Smooth muscle cell (in vitro differentiated cells): ENCODE results near the gene MTNR1B. TPM values are rescaled to one million over a fixed set of nuclear protein-coding genes. Genes with fewer than 3 reads are reported as not detected.

ENCODE experiments used
- DNase-seq: peaks from one replicate; lab custom pipeline; 2025; ENCODE audit not compliant: unreplicated experiment; lab: John Stamatoyannopoulos, UW
- H2AFZ ChIP-seq: fragments of 200-600 bp; sonication (generic); 2 replicates; pipeline ENCODE4 v1.6.0; 2016; ENCODE audit warnings: antibody characterized with exemption, low read depth, mild to moderate bottlenecking
- H3F3A ChIP-seq: fragments of 200-600 bp; sonication (generic); 2 replicates; pipeline ENCODE4 v1.6.0; 2017; ENCODE audit warnings: antibody characterized with exemption, low read depth
- H3K27ac ChIP-seq: fragments of 200-600 bp; sonication (generic); 2 replicates; pipeline ENCODE4 v1.5.1; 2016; ENCODE audit warnings: low read depth, mild to moderate bottlenecking
- H3K27me3 ChIP-seq: fragments of 200-600 bp; sonication (generic); 2 replicates; pipeline ENCODE4 v1.6.1; 2016; ENCODE audit warnings: low read depth, mild to moderate bottlenecking
- H3K36me3 ChIP-seq: fragments of 200-600 bp; sonication (generic); 2 replicates; pipeline ENCODE4 v1.5.1; 2016; ENCODE audit warnings: low read depth
- H3K4me1 ChIP-seq: fragments of 200-600 bp; sonication (generic); 2 replicates; pipeline ENCODE4 v1.5.1; 2016; ENCODE audit warnings: low read depth
- H3K4me2 ChIP-seq: fragments of 200-600 bp; sonication (generic); 2 replicates; pipeline ENCODE4 v1.6.0; 2016; ENCODE audit warnings: mild to moderate bottlenecking
- H3K4me3 ChIP-seq: fragments of 200-600 bp; sonication (generic); 2 replicates; pipeline ENCODE4 v1.5.1; 2016; ENCODE audit warnings: mild to moderate bottlenecking
- H3K79me2 ChIP-seq: fragments of 200-600 bp; sonication (generic); 2 replicates; pipeline ENCODE4 v1.6.0; 2016; ENCODE audit warnings: low read depth, mild to moderate bottlenecking
- H3K9ac ChIP-seq: fragments of 200-600 bp; sonication (generic); 2 replicates; pipeline ENCODE4 v1.6.0; 2016; ENCODE audit warnings: low read depth
- H3K9me3 ChIP-seq: fragments of 200-600 bp; sonication (generic); replicated peaks from 2 replicates; pipeline ENCODE4 v1.5.1; 2016; ENCODE audit warnings: low read depth
- H4K20me1 ChIP-seq: fragments of 200-600 bp; sonication (generic); 2 replicates; pipeline ENCODE4 v1.6.0; 2016; ENCODE audit warnings: low read depth
- WGBS: methylation state at CpG from one replicate; pipeline ENCODE4 v1.1.7; 2016; ENCODE audit warnings: low lambda C conversion rate; 5-methylcytosine and 5-hydroxymethylcytosine counted together
- polyA plus RNA-seq: library from polyadenylated mRNA; unstranded; fragments of >200 nt; fragmentation: Nextera tagmentation; extraction: Ambion mirVana; gene quantifications from 2 replicates; pipeline ENCODE4 v1.2.1, GENCODE V29; 2016
- total RNA-seq: library from RNA; depleted of rRNA; stranded (reverse); fragments of >200 nt; gene quantifications from 2 replicates; pipeline ENCODE4 v1.2.3, GENCODE V29; 2014
- TF ChIP-seq, protein P1 (sequence below): fragments of 200-600 bp; sonication (generic); IDR thresholded peaks from 2 replicates; pipeline ENCODE4 v1.5.1; 2017; ENCODE audit warnings: borderline replicate concordance, mild to moderate bottlenecking, antibody characterized with exemption; ENCODE audit not compliant: insufficient read depth, poor library complexity, severe bottlenecking

The MTNR1B gene
- total and polyA plus RNA-seq, 2 experiments from 2014 or later = not detected

- H3K9me3 ChIP-seq = no peaks in the 10 kb centered on the region
- DNase-seq = no peak
- H3K4me1 ChIP-seq = no peaks in the 10 kb centered on the region
- H3K79me2 ChIP-seq = no peaks in the 10 kb centered on the region
- TF ChIP-seq, protein P1, sequence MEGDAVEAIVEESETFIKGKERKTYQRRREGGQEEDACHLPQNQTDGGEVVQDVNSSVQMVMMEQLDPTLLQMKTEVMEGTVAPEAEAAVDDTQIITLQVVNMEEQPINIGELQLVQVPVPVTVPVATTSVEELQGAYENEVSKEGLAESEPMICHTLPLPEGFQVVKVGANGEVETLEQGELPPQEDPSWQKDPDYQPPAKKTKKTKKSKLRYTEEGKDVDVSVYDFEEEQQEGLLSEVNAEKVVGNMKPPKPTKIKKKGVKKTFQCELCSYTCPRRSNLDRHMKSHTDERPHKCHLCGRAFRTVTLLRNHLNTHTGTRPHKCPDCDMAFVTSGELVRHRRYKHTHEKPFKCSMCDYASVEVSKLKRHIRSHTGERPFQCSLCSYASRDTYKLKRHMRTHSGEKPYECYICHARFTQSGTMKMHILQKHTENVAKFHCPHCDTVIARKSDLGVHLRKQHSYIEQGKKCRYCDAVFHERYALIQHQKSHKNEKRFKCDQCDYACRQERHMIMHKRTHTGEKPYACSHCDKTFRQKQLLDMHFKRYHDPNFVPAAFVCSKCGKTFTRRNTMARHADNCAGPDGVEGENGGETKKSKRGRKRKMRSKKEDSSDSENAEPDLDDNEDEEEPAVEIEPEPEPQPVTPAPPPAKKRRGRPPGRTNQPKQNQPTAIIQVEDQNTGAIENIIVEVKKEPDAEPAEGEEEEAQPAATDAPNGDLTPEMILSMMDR = no peak
- H3K36me3 ChIP-seq = no peaks in the 10 kb centered on the region
- 94% methylated on average over 2 of the region's 2 CpGs for WGBS
- no peak overlapping the region for H3K27ac ChIP-seq
- H3K9ac ChIP-seq = no peak overlapping the region
- no peak overlapping the region for H3K4me3 ChIP-seq
- no peak overlapping the region for H3K4me2 ChIP-seq
- H3F3A ChIP-seq = no peaks in the 10 kb centered on the region
- no peak overlapping the region for H2AFZ ChIP-seq
- H3K27me3 ChIP-seq = peaks cover 27% of the 10 kb centered on the region
- H4K20me1 ChIP-seq = no peaks in the 10 kb centered on the region
Observed at GRCh38 chr11:92972248-92972647, 2.8 kb downstream of the MTNR1B start.

GRCh38 chr11:92975285-92975684 lies 5.8 kb downstream of the MTNR1B start:
- H3K27me3 ChIP-seq = peaks cover 4% of the 10 kb centered on the region
- H3F3A ChIP-seq = no peaks in the 10 kb centered on the region
- no peak for DNase-seq
- H3K4me1 ChIP-seq = no peaks in the 10 kb centered on the region
- no peaks in the 10 kb centered on the region for H3K79me2 ChIP-seq
- WGBS = 89% methylated on average over 3 of the region's 3 CpGs
- no peak overlapping the region for H3K4me3 ChIP-seq
- H3K27ac ChIP-seq = no peak overlapping the region
- H3K4me2 ChIP-seq = no peak overlapping the region
- H2AFZ ChIP-seq = no peak overlapping the region
- TF ChIP-seq, protein P1 = no peak
- no peaks in the 10 kb centered on the region for H3K9me3 ChIP-seq
- no peaks in the 10 kb centered on the region for H3K36me3 ChIP-seq
- no peak overlapping the region for H3K9ac ChIP-seq
- H4K20me1 ChIP-seq = no peaks in the 10 kb centered on the region

- no peaks in the 10 kb centered on the region for H3K4me1 ChIP-seq
- TF ChIP-seq, protein P1 = no peak
- H3K27ac ChIP-seq = no peak overlapping the region
- H3K9me3 ChIP-seq = no peaks in the 10 kb centered on the region
- no peak overlapping the region for H2AFZ ChIP-seq
- no peaks in the 10 kb centered on the region for H3K79me2 ChIP-seq
- DNase-seq = no peak
- H3K4me2 ChIP-seq = peak overlapping the region; percentile 1
- H3K27me3 ChIP-seq = no peaks in the 10 kb centered on the region
- H3K36me3 ChIP-seq = no peaks in the 10 kb centered on the region
- H3F3A ChIP-seq = no peaks in the 10 kb centered on the region
- H3K4me3 ChIP-seq = no peak overlapping the region
- H3K9ac ChIP-seq = no peak overlapping the region
- H4K20me1 ChIP-seq = no peaks in the 10 kb centered on the region
Observed at GRCh38 chr11:92976681-92977080, 7.2 kb downstream of the MTNR1B start.

- TF ChIP-seq, protein P1 = no peak
- Histone ChIP-seq H3K36me3 (no peaks in the 10 kb centered on the region), H3K4me3 (no peak overlapping the region), H3K4me1 (no peaks in the 10 kb centered on the region), H3K27ac (no peak overlapping the region), H3K9ac (no peak overlapping the region), H2AFZ (no peak overlapping the region), H3K4me2 (no peak overlapping the region), H4K20me1 (no peaks in the 10 kb centered on the region), H3K79me2 (no peaks in the 10 kb centered on the region), H3K27me3 (no peaks in the 10 kb centered on the region), H3F3A (no peaks in the 10 kb centered on the region), H3K9me3 (no peaks in the 10 kb centered on the region)
- 92% methylated on average over 2 of the region's 2 CpGs for WGBS
- no peak for DNase-seq
Observed at GRCh38 chr11:92977401-92977800, 8.0 kb downstream of the MTNR1B start.
